Measurements from ENCODE around the gene ZNF57. TPM values are rescaled to one million over a fixed set of nuclear protein-coding genes. Genes with fewer than 3 reads are reported as not detected.
A peak's percentile ranks its signal among the peaks of the same experiment; 100 is the strongest.

The ZNF57 gene
- total and polyA plus RNA-seq, 9 of the 15 experiments (the other 6 are each of a cell fraction or from before 2014, with no cell fraction given) = 3.9 to 13.5 (median 7.8) TPM

DNA sequence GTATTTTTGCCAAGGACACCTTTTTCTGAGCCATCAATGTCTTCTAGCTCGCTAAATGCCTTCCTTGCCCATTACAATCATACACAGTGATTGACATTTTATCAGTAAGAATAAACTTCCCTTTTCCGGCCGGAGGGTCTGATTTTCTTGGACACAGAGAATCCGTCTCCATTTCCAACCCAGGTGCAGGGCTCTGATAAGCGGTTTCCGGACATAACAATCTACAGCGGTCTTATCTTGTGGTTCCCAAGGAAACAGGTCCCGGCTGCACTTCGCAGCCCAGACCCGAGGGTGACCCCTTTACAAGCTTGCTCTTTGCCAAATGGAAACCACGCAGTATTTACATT lies 49.2 kb downstream of the ZNF57 start (continued):
- TF ChIP-seq, protein P1, sequence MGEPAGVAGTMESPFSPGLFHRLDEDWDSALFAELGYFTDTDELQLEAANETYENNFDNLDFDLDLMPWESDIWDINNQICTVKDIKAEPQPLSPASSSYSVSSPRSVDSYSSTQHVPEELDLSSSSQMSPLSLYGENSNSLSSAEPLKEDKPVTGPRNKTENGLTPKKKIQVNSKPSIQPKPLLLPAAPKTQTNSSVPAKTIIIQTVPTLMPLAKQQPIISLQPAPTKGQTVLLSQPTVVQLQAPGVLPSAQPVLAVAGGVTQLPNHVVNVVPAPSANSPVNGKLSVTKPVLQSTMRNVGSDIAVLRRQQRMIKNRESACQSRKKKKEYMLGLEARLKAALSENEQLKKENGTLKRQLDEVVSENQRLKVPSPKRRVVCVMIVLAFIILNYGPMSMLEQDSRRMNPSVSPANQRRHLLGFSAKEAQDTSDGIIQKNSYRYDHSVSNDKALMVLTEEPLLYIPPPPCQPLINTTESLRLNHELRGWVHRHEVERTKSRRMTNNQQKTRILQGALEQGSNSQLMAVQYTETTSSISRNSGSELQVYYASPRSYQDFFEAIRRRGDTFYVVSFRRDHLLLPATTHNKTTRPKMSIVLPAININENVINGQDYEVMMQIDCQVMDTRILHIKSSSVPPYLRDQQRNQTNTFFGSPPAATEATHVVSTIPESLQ (CRISPR knock-in tag; IDR thresholded peaks at IDR 0.05) = peak; percentile 37; the same call in 1 of the 2 replicates
- TF ChIP-seq CHD7 (IDR thresholded peaks at IDR 0.05; ENCODE audit: low read depth, low read length) = no peak
- peak; percentile 93 for TF ChIP-seq CXXC5 (CRISPR knock-in tag; IDR thresholded peaks at IDR 0.05)
- no peak for TF ChIP-seq ILF3 (IDR thresholded peaks at IDR 0.05; ENCODE audit: borderline replicate concordance)
- TF ChIP-seq, protein P2, sequence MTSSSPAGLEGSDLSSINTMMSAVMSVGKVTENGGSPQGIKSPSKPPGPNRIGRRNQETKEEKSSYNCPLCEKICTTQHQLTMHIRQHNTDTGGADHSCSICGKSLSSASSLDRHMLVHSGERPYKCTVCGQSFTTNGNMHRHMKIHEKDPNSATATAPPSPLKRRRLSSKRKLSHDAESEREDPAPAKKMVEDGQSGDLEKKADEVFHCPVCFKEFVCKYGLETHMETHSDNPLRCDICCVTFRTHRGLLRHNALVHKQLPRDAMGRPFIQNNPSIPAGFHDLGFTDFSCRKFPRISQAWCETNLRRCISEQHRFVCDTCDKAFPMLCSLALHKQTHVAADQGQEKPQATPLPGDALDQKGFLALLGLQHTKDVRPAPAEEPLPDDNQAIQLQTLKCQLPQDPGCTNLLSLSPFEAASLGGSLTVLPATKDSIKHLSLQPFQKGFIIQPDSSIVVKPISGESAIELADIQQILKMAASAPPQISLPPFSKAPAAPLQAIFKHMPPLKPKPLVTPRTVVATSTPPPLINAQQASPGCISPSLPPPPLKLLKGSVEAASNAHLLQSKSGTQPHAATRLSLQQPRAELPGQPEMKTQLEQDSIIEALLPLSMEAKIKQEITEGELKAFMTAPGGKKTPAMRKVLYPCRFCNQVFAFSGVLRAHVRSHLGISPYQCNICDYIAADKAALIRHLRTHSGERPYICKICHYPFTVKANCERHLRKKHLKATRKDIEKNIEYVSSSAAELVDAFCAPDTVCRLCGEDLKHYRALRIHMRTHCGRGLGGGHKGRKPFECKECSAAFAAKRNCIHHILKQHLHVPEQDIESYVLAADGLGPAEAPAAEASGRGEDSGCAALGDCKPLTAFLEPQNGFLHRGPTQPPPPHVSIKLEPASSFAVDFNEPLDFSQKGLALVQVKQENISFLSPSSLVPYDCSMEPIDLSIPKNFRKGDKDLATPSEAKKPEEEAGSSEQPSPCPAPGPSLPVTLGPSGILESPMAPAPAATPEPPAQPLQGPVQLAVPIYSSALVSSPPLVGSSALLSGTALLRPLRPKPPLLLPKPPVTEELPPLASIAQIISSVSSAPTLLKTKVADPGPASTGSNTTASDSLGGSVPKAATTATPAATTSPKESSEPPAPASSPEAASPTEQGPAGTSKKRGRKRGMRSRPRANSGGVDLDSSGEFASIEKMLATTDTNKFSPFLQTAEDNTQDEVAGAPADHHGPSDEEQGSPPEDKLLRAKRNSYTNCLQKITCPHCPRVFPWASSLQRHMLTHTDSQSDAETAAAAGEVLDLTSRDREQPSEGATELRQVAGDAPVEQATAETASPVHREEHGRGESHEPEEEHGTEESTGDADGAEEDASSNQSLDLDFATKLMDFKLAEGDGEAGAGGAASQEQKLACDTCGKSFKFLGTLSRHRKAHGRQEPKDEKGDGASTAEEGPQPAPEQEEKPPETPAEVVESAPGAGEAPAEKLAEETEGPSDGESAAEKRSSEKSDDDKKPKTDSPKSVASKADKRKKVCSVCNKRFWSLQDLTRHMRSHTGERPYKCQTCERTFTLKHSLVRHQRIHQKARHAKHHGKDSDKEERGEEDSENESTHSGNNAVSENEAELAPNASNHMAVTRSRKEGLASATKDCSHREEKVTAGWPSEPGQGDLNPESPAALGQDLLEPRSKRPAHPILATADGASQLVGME (CRISPR knock-in tag; IDR thresholded peaks at IDR 0.05) = no peak
- TF ChIP-seq SNIP1 (IDR thresholded peaks at IDR 0.05; ENCODE audit: low read depth) = no peak
- TF ChIP-seq SMAD2 (IDR thresholded peaks at IDR 0.05; ENCODE audit: low read depth, low read length) = no peak

All from K562 (cell line).